GM12874 (cell line): ENCODE results near the gene FILIP1L.

ENCODE experiments used
- CTCF ChIP-seq: IDR thresholded peaks from 2 replicates; pipeline ENCODE4 v1.5.1; 2011; ENCODE audit warnings: low read depth, mild to moderate bottlenecking, control low read depth, low read length, moderate library complexity; ENCODE audit not compliant: insufficient read depth

Gene FILIP1L

GRCh38 chr3:100033184-100033583, 81.1 kb downstream of the FILIP1L start:
- TF ChIP-seq CTCF = no peak

GRCh38 chr3:100032243-100032642, 82.1 kb downstream of the FILIP1L start:
- TF ChIP-seq CTCF = no peak

- no peak for TF ChIP-seq CTCF
These were observed 83.3 kb downstream of the FILIP1L start for GRCh38 chr3:100030914-100031425.

- no peak for TF ChIP-seq CTCF
These were observed 84.0 kb downstream of the FILIP1L start for GRCh38 chr3:100030346-100030745.

GRCh38 chr3:100029689-100030088, 84.6 kb downstream of the FILIP1L start:
- TF ChIP-seq CTCF = no peak

- TF ChIP-seq CTCF = no peak
These were observed 85.2 kb downstream of the FILIP1L start for GRCh38 chr3:100029052-100029451.

GRCh38 chr3:100027321-100027720, 87.0 kb downstream of the FILIP1L start:
- no peak for TF ChIP-seq CTCF
